Activated CD8-positive, alpha-beta T cell treated with anti-CD3 and anti-CD28 coated beads for 36 hours (primary cell): ENCODE measurements around the gene ATP5PD. TPM values are rescaled to one million over a fixed set of nuclear protein-coding genes. Genes with fewer than 3 reads are reported as not detected.

Source experiments
- ATAC-seq: fragments of 200-7000 bp; cut with Tn5 transposase; one replicate; pipeline ENCODE4 v1.10.0; 2021; ENCODE audit warnings: mild to moderate bottlenecking, moderate library complexity
- CTCF ChIA-PET: fragments of 350-600 bp; sonication (Branson Sonifier 250); formaldehyde crosslinking; loops from one replicate; lab custom pipeline; 2021; ENCODE audit warnings: antibody characterized with exemption; lab: Charles Lee
- POLR2A ChIA-PET: fragments of 350-600 bp; sonication (Branson Sonifier 250); formaldehyde crosslinking; loops from one replicate; lab custom pipeline; 2021; ENCODE audit warnings: antibody characterized with exemption; lab: Charles Lee
- DNase-seq: peaks from one replicate; pipeline ENCODE4 v3.0.0-alpha.2; 2020
- H3K27ac Mint-ChIP-seq: one replicate; pipeline ENCODE4 v1.8.0; 2021; ENCODE audit warnings: mild to moderate bottlenecking, mixed read lengths
- H3K27me3 Mint-ChIP-seq: one replicate; pipeline ENCODE4 v1.8.0; 2021; ENCODE audit warnings: mixed read lengths
- H3K36me3 Mint-ChIP-seq: one replicate; pipeline ENCODE4 v1.8.0; 2021; ENCODE audit warnings: low read depth, mixed read lengths
- H3K4me1 Mint-ChIP-seq: one replicate; pipeline ENCODE4 v1.8.0; 2021; ENCODE audit warnings: low read depth, mixed read lengths
- H3K4me3 Mint-ChIP-seq: one replicate; pipeline ENCODE4 v1.8.0; 2021; ENCODE audit warnings: mild to moderate bottlenecking, moderate library complexity, mixed read lengths
- H3K9me3 Mint-ChIP-seq: one replicate; pipeline ENCODE4 v1.8.0; 2021; ENCODE audit warnings: mixed read lengths
- CTCF ChIP-seq: fragments of 200-600 bp; IDR thresholded peaks from one replicate; pipeline ENCODE4 v1.8.0; 2022; ENCODE audit warnings: antibody characterized with exemption, mild to moderate bottlenecking
- intact Hi-C: fragments of 100-400 bp; cut with micrococcal nuclease; formaldehyde crosslinking; loops from one replicate; pipeline ENCODE4 v1.10.0; 2022
- total RNA-seq, 2 experiments: library from RNA; stranded (reverse); gene quantifications; one replicate each; pipeline ENCODE4 v1.2.3, GENCODE V29; 2021

Gene ATP5PD
- total RNA-seq, 2 experiments from 2014 or later: 177 to 183 TPM

GRCh38 chr17:75064867-75065561, 18.2 kb upstream of the ATP5PD start:
- no peak for DNase-seq
- Mint-ChIP-seq H3K36me3 (peaks cover 3% of the 10 kb centered on the region), H3K27me3 (no peaks in the 10 kb centered on the region), H3K27ac (peak overlapping the region; percentile 78), H3K4me1 (peaks cover 32% of the 10 kb centered on the region), H3K9me3 (no peaks in the 10 kb centered on the region), H3K4me3 (no peak overlapping the region)
- ChIA-PET POLR2A (no interaction called here), CTCF (interaction anchor here (2.0 kb wide), 1 partner anchor 104 kb away, joined by 6 read pairs; no protein-coding TSS in a partner anchor)
- intact Hi-C loops: no loop called here
- TF ChIP-seq CTCF: no peak
- no peak for ATAC-seq

GRCh38 chr17:75064460-75064859, 17.7 kb upstream of the ATP5PD start:
- H3K4me1 Mint-ChIP-seq: peaks cover 33% of the 10 kb centered on the region
- TF ChIP-seq CTCF: no peak
- H3K27ac Mint-ChIP-seq: no peak overlapping the region
- DNase-seq (no peak), ATAC-seq (no peak)
- H3K36me3 Mint-ChIP-seq: peaks cover 3% of the 10 kb centered on the region
- no peaks in the 10 kb centered on the region for H3K27me3 Mint-ChIP-seq
- no peak overlapping the region for H3K4me3 Mint-ChIP-seq
- intact Hi-C loops: no loop called here
- H3K9me3 Mint-ChIP-seq: no peaks in the 10 kb centered on the region
- ChIA-PET CTCF (interaction anchor here (2.0 kb wide), 1 partner anchor 103 kb away, joined by 6 read pairs; no protein-coding TSS in a partner anchor), POLR2A (no interaction called here)

- Mint-ChIP-seq H3K4me1 (peaks cover 35% of the 10 kb centered on the region), H3K4me3 (no peak overlapping the region), H3K9me3 (no peaks in the 10 kb centered on the region), H3K27ac (no peak overlapping the region), H3K27me3 (no peaks in the 10 kb centered on the region), H3K36me3 (peaks cover 3% of the 10 kb centered on the region)
- ATAC-seq (no peak), DNase-seq (no peak)
- POLR2A ChIA-PET: no interaction called here
- no peak for TF ChIP-seq CTCF
- CTCF ChIA-PET: interaction anchor here (2.0 kb wide), 1 partner anchor 103 kb away, joined by 6 read pairs; no protein-coding TSS in a partner anchor
- intact Hi-C loops: no loop called here
These were observed 17.3 kb upstream of the ATP5PD start for GRCh38 chr17:75064040-75064439.

GRCh38 chr17:75063626-75064025, 16.9 kb upstream of the ATP5PD start:
- Mint-ChIP-seq H3K9me3 (no peaks in the 10 kb centered on the region), H3K27ac (no peak overlapping the region), H3K4me1 (peaks cover 32% of the 10 kb centered on the region), H3K27me3 (no peaks in the 10 kb centered on the region), H3K36me3 (peaks cover 3% of the 10 kb centered on the region), H3K4me3 (no peak overlapping the region)
- DNase-seq: no peak
- intact Hi-C loops: no loop called here
- TF ChIP-seq CTCF: no peak
- ATAC-seq: no peak
- CTCF ChIA-PET: interaction anchor here (2.0 kb wide), 1 partner anchor 102 kb away, joined by 6 read pairs; no protein-coding TSS in a partner anchor
- POLR2A ChIA-PET: interaction anchor here (1.2 kb wide), 1 partner anchor 16 kb away, joined by 6 read pairs; no protein-coding TSS in a partner anchor

- intact Hi-C loops: no loop called here
- Mint-ChIP-seq H3K27me3 (no peaks in the 10 kb centered on the region), H3K9me3 (no peaks in the 10 kb centered on the region), H3K4me3 (no peak overlapping the region), H3K36me3 (peaks cover 3% of the 10 kb centered on the region), H3K4me1 (peaks cover 32% of the 10 kb centered on the region), H3K27ac (no peak overlapping the region)
- DNase-seq (no peak), ATAC-seq (no peak)
- no peak for TF ChIP-seq CTCF
- POLR2A ChIA-PET: interaction anchor here (1.2 kb wide), 1 partner anchor 15 kb away, joined by 6 read pairs; no protein-coding TSS in a partner anchor
- CTCF ChIA-PET: interaction anchor here (1.5 to 2.0 kb wide), 2 partner anchors 10 to 102 kb away, joined by 4 to 6 read pairs; no protein-coding TSS in a partner anchor
These were observed 16.4 kb upstream of the ATP5PD start for GRCh38 chr17:75063201-75063600.
